ENCODE results near the gene SMARCA2.

GRCh38 chr9:1997646-1998045, 17.5 kb upstream of the SMARCA2 start:
- TF ChIP-seq CTCF (IDR thresholded peaks at IDR 0.05) (no peak), ZFX (IDR thresholded peaks at IDR 0.05; ENCODE audit: borderline replicate concordance) (no peak)
